Esophagus squamous epithelium (tissue), 5 donors: ENCODE measurements around the gene TMEM86A. TPM values are rescaled to one million over a fixed set of nuclear protein-coding genes. Genes with fewer than 3 reads are reported as not detected.

ENCODE experiments used
- DNase-seq: peaks from one replicate; lab custom pipeline; 2025; lab: John Stamatoyannopoulos, UW
- H3K27ac ChIP-seq, 4 donors: fragments of 200-600 bp; sonication (generic); one replicate each; pipeline ENCODE4 v1.5.1; 2016 to 2019; ENCODE audit warnings: mild to moderate bottlenecking in 1 of 4
- H3K27me3 ChIP-seq, 4 donors: fragments of 200-600 bp; sonication (generic); 1 replicate in 3 of 4; 2 replicates in 1 of 4; pipeline versions ENCODE4 v1.5.1 to v1.6.0; 2017 to 2021; ENCODE audit warnings: antibody characterized with exemption in 1 of 4
- H3K36me3 ChIP-seq, 3 donors: fragments of 200-600 bp; sonication (generic); one replicate each; pipeline ENCODE4 v1.5.1; 2016 to 2019
- H3K4me1 ChIP-seq, 3 donors: fragments of 200-600 bp; sonication (generic); one replicate each; pipeline ENCODE4 v1.5.1; 2017 to 2019
- H3K4me3 ChIP-seq, 4 donors: fragments of 200-600 bp; sonication (generic); 1 replicate in 3 of 4; 2 replicates in 1 of 4; pipeline ENCODE4 v1.5.1; 2016 to 2019; ENCODE audit warnings: mild to moderate bottlenecking in 2 of 4, moderate library complexity in 1 of 4
- H3K9me3 ChIP-seq, 3 donors: fragments of 200-600 bp; sonication (generic); one replicate each; pipeline ENCODE4 v1.5.1; 2016 to 2019
- POLR2A ChIP-seq, 4 donors: fragments of 450-650 bp; IDR thresholded peaks; one replicate each; pipeline ENCODE4 v1.6.1; 2017; ENCODE audit warnings: antibody characterized with exemption in 4 of 4, mild to moderate bottlenecking in 4 of 4, moderate library complexity in 3 of 4
- WGBS, 2 donors: methylation state at CpG; one replicate each; pipeline ENCODE4 v1.1.5; 2018; 5-methylcytosine and 5-hydroxymethylcytosine counted together
- intact Hi-C: fragments of 100-400 bp; cut with DNase I; formaldehyde crosslinking; loops from one replicate; pipeline ENCODE4 v1.15.0; 2022
- total RNA-seq, 4 donors: library from RNA; depleted of rRNA; stranded (reverse); fragments of >200 nt; gene quantifications; one replicate each; pipeline ENCODE4 v1.1.0, GENCODE V29; 2016
- TF ChIP-seq, protein P1 (sequence below), 6 experiments: fragments of 450-650 bp in 4 of 6; fragments of 200-600 bp in 2 of 6; sonication (generic) in 2 of 6; IDR thresholded peaks; one replicate each; pipeline ENCODE4 v1.5.1; 2016 to 2019; ENCODE audit warnings: antibody characterized with exemption in 6 of 6, mild to moderate bottlenecking in 4 of 6, moderate library complexity in 4 of 6
- donor health status: DM: yes; HTN: yes; CAD: no.

Gene TMEM86A
- total RNA-seq, 4 donors from 2014 or later = 0.97 to 4.8 (median 1.5) TPM

DNA sequence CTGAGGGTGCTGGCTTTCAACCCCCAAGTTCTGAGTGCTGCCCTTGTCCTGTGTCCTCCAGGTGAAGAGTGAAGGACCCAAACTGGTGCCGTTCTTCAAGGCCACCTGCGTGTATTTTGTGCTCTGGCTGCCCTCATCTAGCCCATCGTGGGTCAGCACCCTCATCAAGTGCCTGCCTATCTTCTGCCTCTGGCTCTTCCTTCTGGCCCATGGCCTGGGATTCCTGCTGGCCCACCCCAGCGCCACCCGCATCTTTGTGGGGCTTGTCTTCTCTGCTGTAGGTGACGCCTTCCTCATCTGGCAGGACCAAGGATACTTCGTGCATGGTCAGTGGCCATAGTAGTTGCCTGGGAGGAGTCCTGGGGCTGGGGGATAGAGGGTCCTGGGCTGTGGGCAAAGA lies 2.3 kb downstream of the TMEM86A start:
- WGBS, 2 donors = 87 to 88% methylated on average over 4 to 5 of the region's 7 CpGs
- no peak overlapping the region for H3K27ac ChIP-seq
- H3K27me3 ChIP-seq = peaks cover 0 to 3% (median 0%) of the 10 kb centered on the region in 4 donors
- no peaks in the 10 kb centered on the region for H3K9me3 ChIP-seq
- intact Hi-C loops = no loop called here
- no peak for DNase-seq
- peaks cover 22 to 42% (median 24%) of the 10 kb centered on the region in 3 donors for H3K4me1 ChIP-seq
- no peak overlapping the region for H3K4me3 ChIP-seq
- H3K36me3 ChIP-seq = peaks cover 0 to 20% (median 4%) of the 10 kb centered on the region in 3 donors
- no peak for TF ChIP-seq POLR2A (IDR thresholded peaks at IDR 0.05)
- TF ChIP-seq, protein P1, sequence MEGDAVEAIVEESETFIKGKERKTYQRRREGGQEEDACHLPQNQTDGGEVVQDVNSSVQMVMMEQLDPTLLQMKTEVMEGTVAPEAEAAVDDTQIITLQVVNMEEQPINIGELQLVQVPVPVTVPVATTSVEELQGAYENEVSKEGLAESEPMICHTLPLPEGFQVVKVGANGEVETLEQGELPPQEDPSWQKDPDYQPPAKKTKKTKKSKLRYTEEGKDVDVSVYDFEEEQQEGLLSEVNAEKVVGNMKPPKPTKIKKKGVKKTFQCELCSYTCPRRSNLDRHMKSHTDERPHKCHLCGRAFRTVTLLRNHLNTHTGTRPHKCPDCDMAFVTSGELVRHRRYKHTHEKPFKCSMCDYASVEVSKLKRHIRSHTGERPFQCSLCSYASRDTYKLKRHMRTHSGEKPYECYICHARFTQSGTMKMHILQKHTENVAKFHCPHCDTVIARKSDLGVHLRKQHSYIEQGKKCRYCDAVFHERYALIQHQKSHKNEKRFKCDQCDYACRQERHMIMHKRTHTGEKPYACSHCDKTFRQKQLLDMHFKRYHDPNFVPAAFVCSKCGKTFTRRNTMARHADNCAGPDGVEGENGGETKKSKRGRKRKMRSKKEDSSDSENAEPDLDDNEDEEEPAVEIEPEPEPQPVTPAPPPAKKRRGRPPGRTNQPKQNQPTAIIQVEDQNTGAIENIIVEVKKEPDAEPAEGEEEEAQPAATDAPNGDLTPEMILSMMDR (IDR thresholded peaks at IDR 0.05) = no peak

DNA sequence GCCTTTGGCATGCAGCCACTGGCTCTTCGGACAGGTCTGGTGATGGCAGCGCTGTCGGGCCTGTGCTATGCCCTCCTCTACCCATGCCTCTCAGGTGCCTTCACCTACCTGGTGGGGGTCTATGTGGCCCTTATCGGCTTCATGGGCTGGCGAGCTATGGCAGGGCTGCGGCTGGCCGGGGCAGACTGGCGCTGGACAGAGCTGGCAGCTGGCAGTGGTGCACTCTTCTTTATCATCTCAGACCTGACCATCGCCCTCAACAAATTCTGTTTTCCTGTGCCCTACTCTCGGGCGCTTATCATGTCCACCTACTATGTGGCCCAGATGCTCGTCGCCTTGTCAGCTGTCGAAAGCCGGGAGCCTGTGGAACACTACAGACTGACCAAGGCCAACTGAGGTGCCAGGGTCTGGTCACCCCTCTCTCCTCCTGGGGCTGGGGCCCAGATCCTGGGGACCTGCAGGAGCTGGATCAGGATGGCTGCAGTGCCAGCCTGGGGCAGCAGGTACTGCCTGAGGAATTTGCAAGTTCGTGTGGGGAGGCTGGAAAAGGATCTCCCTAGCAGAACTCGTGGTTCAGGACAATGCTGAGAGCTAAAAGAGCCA lies 3.1 kb downstream of the TMEM86A start:
- Histone ChIP-seq H3K36me3 (peaks cover 0 to 20% (median 4%) of the 10 kb centered on the region in 3 donors), H3K9me3 (no peaks in the 10 kb centered on the region), H3K4me3 (no peak overlapping the region), H3K27me3 (peaks cover 0 to 3% (median 0%) of the 10 kb centered on the region in 4 donors), H3K4me1 (peaks cover 23 to 51% (median 26%) of the 10 kb centered on the region in 3 donors), H3K27ac (no peak overlapping the region)
- no peak for TF ChIP-seq POLR2A (IDR thresholded peaks at IDR 0.05)
- TF ChIP-seq, protein P1 (IDR thresholded peaks at IDR 0.05) = no peak
- intact Hi-C loops = no loop called here
- DNase-seq = no peak
- WGBS, 2 donors = 94% methylated on average over 10 to 12 of the region's 17 CpGs

DNA sequence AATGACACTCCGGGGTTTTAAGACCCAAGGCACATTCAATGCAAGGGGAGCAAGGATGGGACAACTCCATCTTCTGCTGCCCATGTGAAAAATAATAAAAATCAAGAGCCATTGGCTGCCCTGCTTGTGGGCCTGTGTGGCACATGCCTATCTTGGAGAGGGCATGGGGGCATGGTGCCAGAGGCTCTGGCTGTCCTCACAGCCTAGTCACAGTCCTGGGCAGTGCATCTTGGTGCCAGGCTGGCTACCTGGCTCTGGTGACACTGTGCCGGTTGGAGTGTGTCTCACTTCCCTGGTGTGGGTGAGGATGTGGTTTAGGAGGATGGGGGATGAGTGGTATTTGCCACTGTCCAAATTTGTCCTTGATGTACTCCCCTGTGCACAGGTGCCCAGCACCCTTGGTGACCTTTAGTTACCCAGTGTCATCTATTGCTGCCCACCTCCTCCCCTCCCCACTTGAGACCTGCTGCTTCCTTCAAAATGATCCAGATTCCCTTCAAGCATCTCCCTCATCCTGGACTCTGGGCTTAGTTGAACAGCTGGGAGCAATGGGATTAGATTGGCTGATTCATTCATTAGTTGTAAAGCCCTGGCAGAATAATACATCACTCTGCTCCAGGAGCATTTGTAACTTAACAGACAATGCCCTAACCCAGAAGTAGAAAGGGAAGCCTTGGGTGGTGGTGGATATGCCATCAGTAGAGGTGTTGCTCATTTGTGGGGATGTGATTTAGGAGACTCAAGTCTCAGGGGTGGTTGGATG lies 4.6 kb downstream of the TMEM86A start:
- H3K36me3 ChIP-seq = peaks cover 0 to 20% (median 4%) of the 10 kb centered on the region in 3 donors
- H3K27me3 ChIP-seq = peaks cover 0 to 5% (median 0%) of the 10 kb centered on the region in 4 donors
- TF ChIP-seq, protein P1 (IDR thresholded peaks at IDR 0.05) = no peak
- TF ChIP-seq POLR2A (IDR thresholded peaks at IDR 0.05) = no peak
- no peak overlapping the region for H3K4me3 ChIP-seq
- no peaks in the 10 kb centered on the region for H3K9me3 ChIP-seq
- no peak for DNase-seq
- H3K4me1 ChIP-seq = peaks cover 23 to 49% (median 26%) of the 10 kb centered on the region in 3 donors
- intact Hi-C loops = no loop called here
- no peak overlapping the region for H3K27ac ChIP-seq
- 100% methylated on average over 1 of the region's 2 CpGs; no CpG with 5 or more reads in 1 of the 2 donors for WGBS, 2 donors

DNA sequence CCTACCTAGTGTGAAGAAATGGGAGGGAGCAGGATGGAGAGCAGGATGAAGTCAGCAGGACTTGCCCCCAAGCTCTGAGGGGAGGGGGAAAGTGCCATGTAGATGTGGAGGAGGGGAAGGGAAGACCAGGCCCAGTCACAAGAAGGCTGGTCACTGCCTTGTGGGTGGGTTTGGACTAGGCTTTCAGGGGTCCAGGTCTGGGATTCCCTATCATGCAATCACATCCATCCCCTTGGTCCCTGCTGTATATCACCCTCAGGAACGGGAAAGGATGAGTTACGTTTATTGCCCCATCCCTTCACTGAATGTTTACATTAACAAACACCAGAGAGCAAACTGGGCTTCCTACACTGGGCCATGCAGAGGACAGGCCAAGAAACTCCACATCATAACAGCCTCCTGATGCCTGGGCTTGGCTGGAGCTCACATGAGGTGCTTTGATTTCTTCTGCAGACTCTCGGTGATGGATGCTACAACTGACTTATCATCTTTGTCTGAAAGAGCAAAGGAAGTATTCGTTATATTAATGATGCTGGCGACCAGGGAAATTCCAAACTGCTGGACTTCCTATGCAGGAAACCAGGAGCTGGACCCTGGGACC lies 5.6 kb downstream of the TMEM86A start:
- Histone ChIP-seq H3K4me1 (peaks cover 22 to 41% (median 23%) of the 10 kb centered on the region in 3 donors), H3K27ac (no peak overlapping the region), H3K4me3 (no peak overlapping the region), H3K36me3 (peaks cover 0 to 20% (median 4%) of the 10 kb centered on the region in 3 donors), H3K9me3 (no peaks in the 10 kb centered on the region), H3K27me3 (peaks cover 0 to 5% (median 0%) of the 10 kb centered on the region in 4 donors)
- 76 to 91% methylated on average over 4 to 5 of the region's 5 CpGs for WGBS, 2 donors
- DNase-seq = no peak
- intact Hi-C loops = no loop called here
- TF ChIP-seq, protein P1 (IDR thresholded peaks at IDR 0.05) = no peak
- TF ChIP-seq POLR2A (IDR thresholded peaks at IDR 0.05) = no peak
